ENCODE results near the gene FCF1. TPM values are rescaled to one million over a fixed set of nuclear protein-coding genes. Genes with fewer than 3 reads are reported as not detected.

FCF1 gene, protein sequence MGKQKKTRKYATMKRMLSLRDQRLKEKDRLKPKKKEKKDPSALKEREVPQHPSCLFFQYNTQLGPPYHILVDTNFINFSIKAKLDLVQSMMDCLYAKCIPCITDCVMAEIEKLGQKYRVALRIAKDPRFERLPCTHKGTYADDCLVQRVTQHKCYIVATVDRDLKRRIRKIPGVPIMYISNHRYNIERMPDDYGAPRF
- 58.3 and 62.5 TPM in 2 replicates for total RNA-seq (2022)
- Bru-seq, nascent RNA: percentile 71 among the genes with signal in this experiment
- percentile 76 among the genes with signal in this experiment for BruChase-seq, experiment 1, labeled RNA remaining after a 2-hour chase
- BruChase-seq, experiment 2, labeled RNA remaining after a 6-hour chase: percentile 88 among the genes with signal in this experiment
- long read RNA-seq: 0 reads

DNA sequence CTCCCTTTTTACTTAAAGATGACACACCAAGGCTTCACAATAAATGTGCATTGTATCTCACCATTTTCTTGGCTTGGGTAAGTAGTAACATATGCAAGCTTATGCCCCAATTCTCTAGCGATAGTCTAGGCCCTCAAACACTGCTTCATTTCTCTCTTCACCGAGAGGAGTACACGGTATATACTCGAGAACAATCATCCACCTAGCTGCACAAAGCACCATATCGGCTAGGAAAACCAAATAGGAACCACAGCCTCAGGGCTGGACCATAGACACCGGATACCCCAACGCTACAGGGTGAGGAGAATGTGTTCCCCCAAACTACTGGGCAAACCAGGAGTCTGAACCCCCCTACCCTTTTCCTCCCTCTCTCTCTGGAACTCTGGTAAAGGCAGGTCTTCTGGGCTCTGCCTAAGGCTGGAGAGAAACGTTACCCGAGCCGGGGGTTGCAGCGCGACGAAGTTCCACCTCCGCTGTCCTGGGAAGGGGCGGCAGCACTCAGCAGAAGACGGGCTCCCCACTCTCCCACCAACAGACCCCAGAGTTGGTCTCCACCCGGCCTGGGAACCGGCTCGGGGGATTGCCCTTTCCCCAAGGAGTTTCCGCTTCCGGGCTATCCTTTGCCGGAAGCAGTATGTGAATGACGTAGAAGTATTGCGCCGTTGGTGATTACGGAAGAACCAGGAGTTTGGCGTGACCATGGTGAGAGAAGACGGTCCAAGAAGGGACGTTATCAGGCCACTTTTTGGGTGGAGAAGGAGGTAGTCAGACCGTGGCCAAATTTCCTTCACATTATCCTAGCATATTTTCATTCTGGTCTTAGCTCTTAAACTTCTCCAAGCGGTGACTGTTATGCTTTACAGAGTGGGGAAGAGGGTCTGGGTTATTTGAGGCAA is at the start of gene FCF1, which contains the start of gene AREL1:
Gene FCF1, plus strand, starts transcription at position 646 of the 896 bp plus-strand sequence. Its CDS starts 54 bp downstream, at position 700.
Gene AREL1, minus strand, starts transcription at position 582 of the 896 bp plus-strand sequence. CDS start 27,465 bp downstream, outside the sequence.
- peak within 1 kb of the TSS; percentile 72 for H3K4me3 ChIP-seq (ENCODE audit: low read depth, low read length)
- 0 out of 2 replicates have a peak, but pooled peaks cover 3% of the 10 kb centered on the region for H3K4me1 ChIP-seq
- DNase-seq: peak; percentile 83 to 85
- Mint-ChIP-seq H3K4me3 (ENCODE audit: unreplicated experiment) (peak within 1 kb of the TSS; percentile 91), H3K4me1 (ENCODE audit: low read depth, unreplicated experiment) (no peaks in the 10 kb centered on the region), H3K9me3 (ENCODE audit: unreplicated experiment) (no peaks in the 10 kb centered on the region), H3K36me3 (ENCODE audit: insufficient read depth, unreplicated experiment) (peaks cover 9% of the 10 kb centered on the region), H3K27me3 (ENCODE audit: insufficient read depth, unreplicated experiment) (no peaks in the 10 kb centered on the region), H3K27ac (ENCODE audit: unreplicated experiment) (peak within 1 kb of the TSS; percentile 90)
- CTCF ChIA-PET: no interaction called here
- intact Hi-C loops (cut with micrococcal nuclease; ENCODE audit: unreplicated experiment): loop anchor here (2.0 kb wide), 2 partner anchors 50 to 100 kb away; partner anchors contain the start of genes LTBP2 and YLPM1
- TF ChIP-seq, protein P1, sequence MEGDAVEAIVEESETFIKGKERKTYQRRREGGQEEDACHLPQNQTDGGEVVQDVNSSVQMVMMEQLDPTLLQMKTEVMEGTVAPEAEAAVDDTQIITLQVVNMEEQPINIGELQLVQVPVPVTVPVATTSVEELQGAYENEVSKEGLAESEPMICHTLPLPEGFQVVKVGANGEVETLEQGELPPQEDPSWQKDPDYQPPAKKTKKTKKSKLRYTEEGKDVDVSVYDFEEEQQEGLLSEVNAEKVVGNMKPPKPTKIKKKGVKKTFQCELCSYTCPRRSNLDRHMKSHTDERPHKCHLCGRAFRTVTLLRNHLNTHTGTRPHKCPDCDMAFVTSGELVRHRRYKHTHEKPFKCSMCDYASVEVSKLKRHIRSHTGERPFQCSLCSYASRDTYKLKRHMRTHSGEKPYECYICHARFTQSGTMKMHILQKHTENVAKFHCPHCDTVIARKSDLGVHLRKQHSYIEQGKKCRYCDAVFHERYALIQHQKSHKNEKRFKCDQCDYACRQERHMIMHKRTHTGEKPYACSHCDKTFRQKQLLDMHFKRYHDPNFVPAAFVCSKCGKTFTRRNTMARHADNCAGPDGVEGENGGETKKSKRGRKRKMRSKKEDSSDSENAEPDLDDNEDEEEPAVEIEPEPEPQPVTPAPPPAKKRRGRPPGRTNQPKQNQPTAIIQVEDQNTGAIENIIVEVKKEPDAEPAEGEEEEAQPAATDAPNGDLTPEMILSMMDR (IDR thresholded peaks at IDR 0.05; ENCODE audit: insufficient read depth in 1 of 2, low read depth in 1 of 2, low read length in 1 of 2, severe bottlenecking in 1 of 2, unreplicated experiment in 1 of 2): no peak
- no peaks in the 10 kb centered on the region for H3K36me3 ChIP-seq (ENCODE audit: control insufficient read depth, insufficient read depth, low read length)
- H3K9me3 ChIP-seq: no peaks in the 10 kb centered on the region
- TSS peak; percentile 63 for BruUV-seq (replicated peaks)
- H3K27me3 ChIP-seq (replicated peaks; ENCODE audit: control insufficient read depth, insufficient read depth, low read length): no peaks in the 10 kb centered on the region
- POLR2A ChIA-PET: no interaction called here

GRCh38 chr14:74663884-74664283 is 49.1 kb upstream of the FCF1 start:
- no peak overlapping the region for H3K4me3 Mint-ChIP-seq (ENCODE audit: unreplicated experiment)
- Histone ChIP-seq H3K27me3 (replicated peaks; ENCODE audit: control insufficient read depth, insufficient read depth, low read length) (no peaks in the 10 kb centered on the region), H3K36me3 (ENCODE audit: control insufficient read depth, insufficient read depth, low read length) (no peaks in the 10 kb centered on the region; the same call in none of the 2 replicates), H3K4me1 (no peaks in the 10 kb centered on the region), H3K4me3 (ENCODE audit: low read depth, low read length) (no peak overlapping the region), H3K9me3 (no peaks in the 10 kb centered on the region)
- no peaks in the 10 kb centered on the region for H3K4me1 Mint-ChIP-seq (ENCODE audit: low read depth, unreplicated experiment)
- BruUV-seq (replicated peaks): no TSS peak
- POLR2A ChIA-PET: no interaction called here
- no peak for DNase-seq
- H3K27me3 Mint-ChIP-seq (ENCODE audit: insufficient read depth, unreplicated experiment): no peaks in the 10 kb centered on the region
- intact Hi-C loops (cut with micrococcal nuclease; ENCODE audit: unreplicated experiment): no loop called here
- H3K9me3 Mint-ChIP-seq (ENCODE audit: unreplicated experiment): no peaks in the 10 kb centered on the region
- no peak overlapping the region for H3K27ac Mint-ChIP-seq (ENCODE audit: unreplicated experiment)
- TF ChIP-seq, protein P1 (IDR thresholded peaks at IDR 0.05; ENCODE audit: insufficient read depth in 1 of 2, low read depth in 1 of 2, low read length in 1 of 2, severe bottlenecking in 1 of 2, unreplicated experiment in 1 of 2): peak in 1 of 2 experiments; percentile 6
- CTCF ChIA-PET: interaction anchor here (0.5 kb wide), 1 partner anchor 862 kb away, joined by 3 read pairs; no protein-coding TSS in a partner anchor
- H3K36me3 Mint-ChIP-seq (ENCODE audit: insufficient read depth, unreplicated experiment): peaks cover 54% of the 10 kb centered on the region

DNA sequence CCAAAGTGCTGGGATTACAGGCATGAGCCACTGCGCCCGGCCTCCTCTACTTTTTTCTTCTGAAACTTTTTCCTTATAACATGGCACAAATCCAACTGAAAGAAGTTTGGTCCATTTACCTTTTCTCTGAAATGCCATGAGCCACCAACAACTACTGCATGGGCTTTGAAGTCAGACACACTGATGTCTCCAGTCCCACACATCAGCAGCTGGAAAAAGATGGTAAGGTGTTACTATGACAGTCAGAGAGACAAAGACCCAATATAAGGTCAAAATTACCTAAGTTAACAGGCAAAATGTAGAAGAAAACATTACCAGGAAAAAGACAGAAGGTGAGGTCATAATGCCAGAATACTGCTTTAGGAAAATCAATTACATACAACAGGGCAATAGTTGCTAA is 48.2 kb upstream of the FCF1 start:
- no peaks in the 10 kb centered on the region for H3K9me3 Mint-ChIP-seq (ENCODE audit: unreplicated experiment)
- H3K36me3 Mint-ChIP-seq (ENCODE audit: insufficient read depth, unreplicated experiment): peaks cover 60% of the 10 kb centered on the region
- Histone ChIP-seq H3K9me3 (no peaks in the 10 kb centered on the region), H3K4me1 (no peaks in the 10 kb centered on the region), H3K4me3 (ENCODE audit: low read depth, low read length) (no peak overlapping the region), H3K27me3 (replicated peaks; ENCODE audit: control insufficient read depth, insufficient read depth, low read length) (no peaks in the 10 kb centered on the region), H3K36me3 (ENCODE audit: control insufficient read depth, insufficient read depth, low read length) (no peaks in the 10 kb centered on the region; the same call in none of the 2 replicates)
- H3K27me3 Mint-ChIP-seq (ENCODE audit: insufficient read depth, unreplicated experiment): no peaks in the 10 kb centered on the region
- POLR2A ChIA-PET: no interaction called here
- intact Hi-C loops (cut with micrococcal nuclease; ENCODE audit: unreplicated experiment): no loop called here
- no peak for DNase-seq
- H3K27ac Mint-ChIP-seq (ENCODE audit: unreplicated experiment): no peak overlapping the region
- H3K4me1 Mint-ChIP-seq (ENCODE audit: low read depth, unreplicated experiment): no peaks in the 10 kb centered on the region
- BruUV-seq (replicated peaks): no TSS peak
- TF ChIP-seq, protein P1 (IDR thresholded peaks at IDR 0.05; ENCODE audit: insufficient read depth in 1 of 2, low read depth in 1 of 2, low read length in 1 of 2, severe bottlenecking in 1 of 2, unreplicated experiment in 1 of 2): no peak
- no peak overlapping the region for H3K4me3 Mint-ChIP-seq (ENCODE audit: unreplicated experiment)
- CTCF ChIA-PET: interaction anchor here (0.7 kb wide), 1 partner anchor 238 kb away, joined by 3 read pairs; no protein-coding TSS in a partner anchor
